ENCODE data around the gene SLC11A1.

SLC11A1 gene

DNA sequence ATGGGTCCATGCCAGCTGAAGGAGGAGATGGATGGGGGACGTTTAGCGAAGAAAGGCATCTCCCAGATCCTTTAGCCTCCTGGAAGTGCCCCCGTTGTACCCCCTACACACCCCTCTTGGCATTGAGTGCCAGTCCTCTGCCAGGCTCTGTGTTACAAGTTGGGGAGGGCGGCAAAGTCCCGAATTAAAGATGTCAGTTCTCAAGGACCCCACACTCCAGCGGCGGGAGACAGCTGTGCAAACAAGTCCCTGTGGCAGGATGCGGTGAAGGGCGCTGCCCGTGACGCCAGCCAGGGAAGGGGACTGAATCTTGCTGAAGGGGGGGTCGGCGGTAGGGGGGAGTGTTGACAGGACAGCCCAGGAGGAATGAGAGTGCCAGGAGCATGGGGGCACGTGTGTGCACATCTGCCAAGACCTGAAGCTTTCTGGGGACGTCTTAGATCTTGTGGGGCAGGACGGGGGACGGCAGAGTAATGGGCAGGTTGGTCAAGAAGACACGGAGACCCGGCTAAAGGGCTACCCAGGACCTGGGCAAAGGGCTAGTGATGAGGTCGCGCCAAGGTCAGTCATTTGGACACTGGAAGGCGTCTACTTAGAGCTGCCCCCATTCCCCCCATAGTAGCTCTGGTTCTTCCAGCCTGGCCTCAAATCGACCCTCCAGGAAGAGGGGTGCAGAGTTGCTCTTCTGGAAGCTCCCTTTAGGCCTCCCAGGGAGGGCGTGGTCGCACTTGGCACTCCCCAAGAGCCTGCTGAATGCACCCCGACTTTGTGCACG lies 14.8 kb downstream of the SLC11A1 start (continued):
- TF ChIP-seq ZNF311 (tag by site-specific recombination; IDR thresholded peaks at IDR 0.05; ENCODE audit: borderline replicate concordance) (no peak), ZNF837 (tag by site-specific recombination; IDR thresholded peaks at IDR 0.05) (no peak), ZNF624 (tag by site-specific recombination; IDR thresholded peaks at IDR 0.05) (no peak), ZNF654 (tag by site-specific recombination; IDR thresholded peaks at IDR 0.05; ENCODE audit: low read depth) (no peak), MYNN (tag by site-specific recombination; IDR thresholded peaks at IDR 0.05; ENCODE audit: borderline replicate concordance) (no peak), ZNF596 (tag by site-specific recombination; IDR thresholded peaks at IDR 0.05) (no peak), ZNF112 (tag by site-specific recombination; IDR thresholded peaks at IDR 0.05) (no peak), ZNF37A (tag by site-specific recombination; IDR thresholded peaks at IDR 0.05) (no peak), ZNF10 (tag by site-specific recombination; IDR thresholded peaks at IDR 0.05) (peak; percentile 55), ZNF202 (tag by site-specific recombination; IDR thresholded peaks at IDR 0.05; ENCODE audit: borderline replicate concordance) (no peak), ZNF169 (tag by site-specific recombination; IDR thresholded peaks at IDR 0.05) (no peak), ZNF248 (tag by site-specific recombination; IDR thresholded peaks at IDR 0.05) (no peak), ZSCAN30 (tag by site-specific recombination; IDR thresholded peaks at IDR 0.05) (no peak), GLI4 (tag by site-specific recombination; IDR thresholded peaks at IDR 0.05) (no peak), ZBTB7A (tag by site-specific recombination; IDR thresholded peaks at IDR 0.05; ENCODE audit: low read depth) (no peak), ZNF488 (tag by site-specific recombination; IDR thresholded peaks at IDR 0.05) (no peak), ZNF610 (tag by site-specific recombination; IDR thresholded peaks at IDR 0.05; ENCODE audit: borderline replicate concordance) (no peak), ZNF561 (tag by site-specific recombination; IDR thresholded peaks at IDR 0.05; ENCODE audit: borderline replicate concordance) (no peak), ZNF350 (tag by site-specific recombination; IDR thresholded peaks at IDR 0.05) (no peak), ZBTB20 (tag by site-specific recombination; IDR thresholded peaks at IDR 0.05) (no peak), ZNF416 (tag by site-specific recombination; IDR thresholded peaks at IDR 0.05) (no peak), ZNF394 (tag by site-specific recombination; IDR thresholded peaks at IDR 0.05; ENCODE audit: borderline replicate concordance) (no peak), ZNF768 (tag by site-specific recombination; IDR thresholded peaks at IDR 0.05) (no peak), HOXA7 (CRISPR knock-in tag; IDR thresholded peaks at IDR 0.05; ENCODE audit: borderline replicate concordance) (no peak), ZFP37 (tag by site-specific recombination; IDR thresholded peaks at IDR 0.05) (no peak), ZNF830 (tag by site-specific recombination; IDR thresholded peaks at IDR 0.05; ENCODE audit: low read depth) (no peak), ZNF658 (tag by site-specific recombination; IDR thresholded peaks at IDR 0.05) (no peak), SCRT2 (tag by site-specific recombination; IDR thresholded peaks at IDR 0.05) (peak; percentile 98), KLF9 (tag by site-specific recombination; IDR thresholded peaks at IDR 0.05; ENCODE audit: low read depth) (no peak; the same call in none of the 2 replicates)
- TF ChIP-seq, protein P1, sequence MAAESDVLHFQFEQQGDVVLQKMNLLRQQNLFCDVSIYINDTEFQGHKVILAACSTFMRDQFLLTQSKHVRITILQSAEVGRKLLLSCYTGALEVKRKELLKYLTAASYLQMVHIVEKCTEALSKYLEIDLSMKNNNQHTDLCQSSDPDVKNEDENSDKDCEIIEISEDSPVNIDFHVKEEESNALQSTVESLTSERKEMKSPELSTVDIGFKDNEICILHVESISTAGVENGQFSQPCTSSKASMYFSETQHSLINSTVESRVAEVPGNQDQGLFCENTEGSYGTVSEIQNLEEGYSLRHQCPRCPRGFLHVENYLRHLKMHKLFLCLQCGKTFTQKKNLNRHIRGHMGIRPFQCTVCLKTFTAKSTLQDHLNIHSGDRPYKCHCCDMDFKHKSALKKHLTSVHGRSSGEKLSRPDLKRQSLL (tag by site-specific recombination; IDR thresholded peaks at IDR 0.05): no peak
- TF ChIP-seq, protein P2, sequence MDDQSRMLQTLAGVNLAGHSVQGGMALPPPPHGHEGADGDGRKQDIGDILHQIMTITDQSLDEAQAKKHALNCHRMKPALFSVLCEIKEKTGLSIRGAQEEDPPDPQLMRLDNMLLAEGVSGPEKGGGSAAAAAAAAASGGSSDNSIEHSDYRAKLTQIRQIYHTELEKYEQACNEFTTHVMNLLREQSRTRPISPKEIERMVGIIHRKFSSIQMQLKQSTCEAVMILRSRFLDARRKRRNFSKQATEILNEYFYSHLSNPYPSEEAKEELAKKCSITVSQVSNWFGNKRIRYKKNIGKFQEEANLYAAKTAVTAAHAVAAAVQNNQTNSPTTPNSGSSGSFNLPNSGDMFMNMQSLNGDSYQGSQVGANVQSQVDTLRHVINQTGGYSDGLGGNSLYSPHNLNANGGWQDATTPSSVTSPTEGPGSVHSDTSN (CRISPR knock-in tag; IDR thresholded peaks at IDR 0.05): no peak
- TF ChIP-seq, protein P3, sequence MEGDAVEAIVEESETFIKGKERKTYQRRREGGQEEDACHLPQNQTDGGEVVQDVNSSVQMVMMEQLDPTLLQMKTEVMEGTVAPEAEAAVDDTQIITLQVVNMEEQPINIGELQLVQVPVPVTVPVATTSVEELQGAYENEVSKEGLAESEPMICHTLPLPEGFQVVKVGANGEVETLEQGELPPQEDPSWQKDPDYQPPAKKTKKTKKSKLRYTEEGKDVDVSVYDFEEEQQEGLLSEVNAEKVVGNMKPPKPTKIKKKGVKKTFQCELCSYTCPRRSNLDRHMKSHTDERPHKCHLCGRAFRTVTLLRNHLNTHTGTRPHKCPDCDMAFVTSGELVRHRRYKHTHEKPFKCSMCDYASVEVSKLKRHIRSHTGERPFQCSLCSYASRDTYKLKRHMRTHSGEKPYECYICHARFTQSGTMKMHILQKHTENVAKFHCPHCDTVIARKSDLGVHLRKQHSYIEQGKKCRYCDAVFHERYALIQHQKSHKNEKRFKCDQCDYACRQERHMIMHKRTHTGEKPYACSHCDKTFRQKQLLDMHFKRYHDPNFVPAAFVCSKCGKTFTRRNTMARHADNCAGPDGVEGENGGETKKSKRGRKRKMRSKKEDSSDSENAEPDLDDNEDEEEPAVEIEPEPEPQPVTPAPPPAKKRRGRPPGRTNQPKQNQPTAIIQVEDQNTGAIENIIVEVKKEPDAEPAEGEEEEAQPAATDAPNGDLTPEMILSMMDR (tag by site-specific recombination; IDR thresholded peaks at IDR 0.05): 0 out of 2 replicates have a peak, but pooled peaks have one; percentile 35
- TF ChIP-seq, protein P4, sequence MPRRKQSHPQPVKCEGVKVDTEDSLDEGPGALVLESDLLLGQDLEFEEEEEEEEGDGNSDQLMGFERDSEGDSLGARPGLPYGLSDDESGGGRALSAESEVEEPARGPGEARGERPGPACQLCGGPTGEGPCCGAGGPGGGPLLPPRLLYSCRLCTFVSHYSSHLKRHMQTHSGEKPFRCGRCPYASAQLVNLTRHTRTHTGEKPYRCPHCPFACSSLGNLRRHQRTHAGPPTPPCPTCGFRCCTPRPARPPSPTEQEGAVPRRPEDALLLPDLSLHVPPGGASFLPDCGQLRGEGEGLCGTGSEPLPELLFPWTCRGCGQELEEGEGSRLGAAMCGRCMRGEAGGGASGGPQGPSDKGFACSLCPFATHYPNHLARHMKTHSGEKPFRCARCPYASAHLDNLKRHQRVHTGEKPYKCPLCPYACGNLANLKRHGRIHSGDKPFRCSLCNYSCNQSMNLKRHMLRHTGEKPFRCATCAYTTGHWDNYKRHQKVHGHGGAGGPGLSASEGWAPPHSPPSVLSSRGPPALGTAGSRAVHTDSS (tag by site-specific recombination; IDR thresholded peaks at IDR 0.05): no peak
- TF ChIP-seq, protein P5, sequence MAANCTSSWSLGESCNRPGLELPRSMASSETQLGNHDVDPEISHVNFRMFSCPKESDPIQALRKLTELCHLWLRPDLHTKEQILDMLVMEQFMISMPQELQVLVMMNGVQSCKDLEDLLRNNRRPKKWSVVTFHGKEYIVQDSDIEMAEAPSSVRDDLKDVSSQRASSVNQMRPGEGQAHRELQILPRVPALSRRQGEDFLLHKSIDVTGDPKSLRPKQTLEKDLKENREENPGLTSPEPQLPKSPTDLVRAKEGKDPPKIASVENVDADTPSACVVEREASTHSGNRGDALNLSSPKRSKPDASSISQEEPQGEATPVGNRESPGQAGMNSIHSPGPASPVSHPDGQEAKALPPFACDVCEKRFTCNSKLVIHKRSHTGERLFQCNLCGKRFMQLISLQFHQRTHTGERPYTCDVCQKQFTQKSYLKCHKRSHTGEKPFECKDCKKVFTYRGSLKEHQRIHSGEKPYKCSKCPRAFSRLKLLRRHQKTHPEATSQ (tag by site-specific recombination; IDR thresholded peaks at IDR 0.05): no peak
